H9 (cell line): ENCODE results near the gene PDC. TPM values are rescaled to one million over a fixed set of nuclear protein-coding genes. Genes with fewer than 3 reads are reported as not detected.

Experiments
- DNase-seq: peaks from one replicate; pipeline ENCODE4 v3.0.0-alpha.2; 2017
- H2AFZ ChIP-seq: one replicate; pipeline ENCODE4 v1.6.1; 2013; ENCODE audit warnings: mild to moderate bottlenecking, low read length, control low read depth, moderate library complexity
- H2AK5ac ChIP-seq: 2 replicates; pipeline ENCODE4 v1.6.1; 2013; ENCODE audit warnings: low read length, control low read depth, mixed read lengths; ENCODE audit not compliant: insufficient read length
- H2BK120ac ChIP-seq: one replicate; pipeline ENCODE4 v1.6.1; 2013; ENCODE audit warnings: low read depth, mild to moderate bottlenecking, low read length, control low read depth, inconsistent platforms; ENCODE audit not compliant: poor library complexity, severe bottlenecking
- H2BK12ac ChIP-seq: 2 replicates; pipeline ENCODE4 v1.6.1; 2013; ENCODE audit warnings: low read length, control low read depth, mixed read lengths, low read depth; ENCODE audit not compliant: insufficient read length
- H2BK15ac ChIP-seq: 2 replicates; pipeline ENCODE4 v1.6.1; 2013; ENCODE audit warnings: low read depth, low read length, control low read depth
- H2BK20ac ChIP-seq: one replicate; pipeline ENCODE4 v1.6.1; 2013; ENCODE audit warnings: low read depth, mild to moderate bottlenecking, low read length, control low read depth, inconsistent platforms; ENCODE audit not compliant: poor library complexity, severe bottlenecking
- H2BK5ac ChIP-seq: 2 replicates; pipeline ENCODE4 v1.6.1; 2013; ENCODE audit warnings: low read length, control low read depth, mixed read lengths; ENCODE audit not compliant: insufficient read length
- H3K14ac ChIP-seq: 2 replicates; pipeline ENCODE4 v1.6.1; 2013; ENCODE audit warnings: low read length, control low read depth; ENCODE audit not compliant: insufficient read depth
- H3K18ac ChIP-seq: 2 replicates; pipeline ENCODE4 v1.6.1; 2013; ENCODE audit warnings: low read depth, mild to moderate bottlenecking, mixed read lengths, low read length, control low read depth; ENCODE audit not compliant: insufficient read length
- H3K23ac ChIP-seq: 2 replicates; pipeline ENCODE4 v1.6.1; 2013; ENCODE audit warnings: low read length, control low read depth, mixed read lengths, low read depth; ENCODE audit not compliant: insufficient read length
- H3K23me2 ChIP-seq: 2 replicates; pipeline ENCODE4 v1.6.1; 2013; ENCODE audit warnings: low read depth, mild to moderate bottlenecking, mixed read lengths, low read length, control low read depth; ENCODE audit not compliant: insufficient read length, poor library complexity, severe bottlenecking
- H3K27ac ChIP-seq: 2 replicates; pipeline ENCODE4 v1.5.1; 2013; ENCODE audit warnings: low read length, control low read depth, mixed read lengths, low read depth; ENCODE audit not compliant: insufficient read length
- H3K27me3 ChIP-seq: 2 replicates; pipeline ENCODE4 v1.6.1; 2013; ENCODE audit warnings: low read length, control low read depth, inconsistent platforms; ENCODE audit not compliant: insufficient read depth
- H3K4ac ChIP-seq: 2 replicates; pipeline ENCODE4 v1.6.1; 2013; ENCODE audit warnings: low read depth, mild to moderate bottlenecking, control low read depth, inconsistent platforms, low read length, moderate library complexity
- H3K4me1 ChIP-seq: 2 replicates; pipeline ENCODE4 v1.6.1; 2013; ENCODE audit warnings: low read length, control low read depth, inconsistent platforms; ENCODE audit not compliant: insufficient read depth
- H3K4me2 ChIP-seq: 2 replicates; pipeline ENCODE4 v1.6.1; 2013; ENCODE audit warnings: low read length, control low read depth, mixed read lengths; ENCODE audit not compliant: insufficient read length, insufficient read depth
- H3K56ac ChIP-seq: 2 replicates; pipeline ENCODE4 v1.6.1; 2013; ENCODE audit warnings: low read depth, mild to moderate bottlenecking, mixed read lengths, low read length, control low read depth; ENCODE audit not compliant: insufficient read length
- H3K79me1 ChIP-seq: 2 replicates; pipeline ENCODE4 v1.6.1; 2013; ENCODE audit warnings: low read depth, mild to moderate bottlenecking, moderate library complexity, low read length, control low read depth, inconsistent platforms; ENCODE audit not compliant: insufficient read depth, poor library complexity, severe bottlenecking
- H3K79me2 ChIP-seq: 2 replicates; pipeline ENCODE4 v1.6.1; 2013; ENCODE audit warnings: low read length, control low read depth, inconsistent platforms; ENCODE audit not compliant: insufficient read depth
- H3K9ac ChIP-seq: 2 replicates; pipeline ENCODE4 v1.6.1; 2013; ENCODE audit warnings: low read length, control low read depth, mixed read lengths; ENCODE audit not compliant: insufficient read length; ENCODE audit errors: extremely low read depth
- H3K9me3 ChIP-seq: one replicate; pipeline ENCODE4 v1.6.1; 2013; ENCODE audit warnings: low read depth, low read length, inconsistent platforms; ENCODE audit not compliant: control insufficient read depth
- H3T11ph ChIP-seq: one replicate; pipeline ENCODE4 v1.6.1; 2013; ENCODE audit warnings: mild to moderate bottlenecking, low read length, control low read depth, inconsistent platforms
- H4K20me1 ChIP-seq: one replicate; pipeline ENCODE4 v1.6.1; 2013; ENCODE audit not compliant: control insufficient read depth, insufficient read length, insufficient read depth
- H4K5ac ChIP-seq: 2 replicates; pipeline ENCODE4 v1.6.1; 2013; ENCODE audit warnings: low read depth, mild to moderate bottlenecking, mixed read lengths, low read length, control low read depth; ENCODE audit not compliant: insufficient read length
- H4K8ac ChIP-seq: replicated peaks from 2 replicates; pipeline ENCODE4 v1.6.1; 2013; ENCODE audit warnings: low read length, control low read depth, mixed read lengths, low read depth; ENCODE audit not compliant: insufficient read length
- H4K91ac ChIP-seq: 2 replicates; pipeline ENCODE4 v1.6.1; 2013; ENCODE audit warnings: low read depth, mild to moderate bottlenecking, moderate library complexity, mixed read lengths, low read length, control low read depth; ENCODE audit not compliant: insufficient read length
- H3K27ac Mint-ChIP-seq, 3 experiments: 2 replicates in 2 of 3; 3 replicates in 1 of 3; pipeline ENCODE4 v1.8.0; 2020 to 2021; ENCODE audit warnings: mixed read lengths in 3 of 3, mild to moderate bottlenecking in 1 of 3, moderate library complexity in 1 of 3
- H3K27me3 Mint-ChIP-seq: 2 replicates; pipeline ENCODE4 v1.8.0; 2021; ENCODE audit warnings: low read depth, mild to moderate bottlenecking, moderate library complexity, mixed read lengths
- H3K36me3 Mint-ChIP-seq, 3 experiments: 2 replicates in 2 of 3; 3 replicates in 1 of 3; pipeline ENCODE4 v1.8.0; 2020 to 2021; ENCODE audit warnings: low read depth in 3 of 3, mixed read lengths in 3 of 3; ENCODE audit not compliant: insufficient read depth in 1 of 3
- H3K4me1 Mint-ChIP-seq, 2 experiments: 2 replicates each; pipeline ENCODE4 v1.8.0; 2020; ENCODE audit warnings: mixed read lengths in 2 of 2
- H3K4me3 Mint-ChIP-seq, 2 experiments: 2 replicates in 1 of 2; 3 replicates in 1 of 2; pipeline ENCODE4 v1.8.0; 2020 to 2021; ENCODE audit warnings: mild to moderate bottlenecking in 2 of 2, mixed read lengths in 2 of 2, moderate library complexity in 1 of 2
- H3K9me3 Mint-ChIP-seq, 2 experiments: 2 replicates in 1 of 2; 3 replicates in 1 of 2; pipeline ENCODE4 v1.8.0; 2020; ENCODE audit warnings: mild to moderate bottlenecking in 2 of 2, mixed read lengths in 2 of 2, moderate library complexity in 1 of 2
- WGBS: extraction: QIAGEN DNeasy Blood & Tissue Kit; methylation state at CpG from one replicate; pipeline ENCODE4 v1.1.7; 2013; ENCODE audit warnings: missing lambda C conversion rate, low lambda C conversion rate, mixed read lengths; ENCODE audit not compliant: insufficient read length; ENCODE audit errors: extremely low coverage; 5-methylcytosine and 5-hydroxymethylcytosine counted together
- total RNA-seq: library from RNA; stranded (reverse); gene quantifications from 2 replicates; pipeline ENCODE4 v1.2.1, GENCODE V29; 2021
- TF ChIP-seq, protein P1 (sequence below): fragments of 200-600 bp; sonication (generic); conservative IDR thresholded peaks from 3 replicates; pipeline ENCODE4 v1.8.0; 2021; ENCODE audit warnings: antibody characterized with exemption, mild to moderate bottlenecking

The PDC gene
- total RNA-seq, 1 experiment from 2014 or later, result not detected

DNA sequence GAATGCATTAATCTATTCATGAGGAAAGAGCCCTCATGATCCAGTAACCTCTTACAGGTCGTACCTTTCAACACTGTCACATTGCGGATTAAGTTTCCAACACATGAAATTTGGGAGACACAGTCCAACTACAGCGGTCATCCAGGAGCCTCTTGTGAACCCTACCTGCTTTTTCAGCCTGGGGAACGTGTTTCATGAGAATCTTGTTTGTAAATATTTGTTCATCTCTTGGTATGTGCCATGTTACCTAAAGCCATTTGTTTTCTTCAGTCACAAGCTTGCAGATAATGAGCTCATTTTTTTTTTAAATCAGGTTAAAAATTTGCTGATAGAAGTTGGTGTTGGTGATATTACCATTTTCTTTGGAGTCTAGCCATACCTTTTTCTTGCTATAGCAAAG, 37.2 kb upstream of the PDC start:
- Histone ChIP-seq H2BK20ac (no peak overlapping the region), H4K5ac (no peak overlapping the region), H4K91ac (no peak overlapping the region), H3T11ph (no peak overlapping the region), H3K27ac (no peak overlapping the region), H3K9me3 (no peaks in the 10 kb centered on the region), H4K20me1 (no peaks in the 10 kb centered on the region), H3K4ac (no peak overlapping the region), H3K4me2 (no peak overlapping the region), H3K18ac (no peak overlapping the region), H3K9ac (no peak overlapping the region), H3K56ac (no peak overlapping the region), H3K4me1 (no peaks in the 10 kb centered on the region; the same call in 1 of the 2 replicates), H3K23ac (no peak overlapping the region), H3K79me1 (no peaks in the 10 kb centered on the region), H2BK120ac (no peak overlapping the region), H2AFZ (no peak overlapping the region), H2BK12ac (no peak overlapping the region), H4K8ac (no peak overlapping the region), H2BK5ac (no peak overlapping the region), H2AK5ac (no peak overlapping the region), H3K14ac (no peak overlapping the region), H3K27me3 (no peaks in the 10 kb centered on the region), H3K79me2 (no peaks in the 10 kb centered on the region), H2BK15ac (no peak overlapping the region), H3K23me2 (no peaks in the 10 kb centered on the region)
- peaks cover 19 to 25% of the 10 kb centered on the region in 2 experiments for H3K4me1 Mint-ChIP-seq
- H3K36me3 Mint-ChIP-seq, result 0 out of 7 replicates have a peak, but pooled peaks cover 0 to 7% (median 0%) of the 10 kb centered on the region in 3 experiments
- no peaks in the 10 kb centered on the region for H3K27me3 Mint-ChIP-seq
- TF ChIP-seq, protein P1, sequence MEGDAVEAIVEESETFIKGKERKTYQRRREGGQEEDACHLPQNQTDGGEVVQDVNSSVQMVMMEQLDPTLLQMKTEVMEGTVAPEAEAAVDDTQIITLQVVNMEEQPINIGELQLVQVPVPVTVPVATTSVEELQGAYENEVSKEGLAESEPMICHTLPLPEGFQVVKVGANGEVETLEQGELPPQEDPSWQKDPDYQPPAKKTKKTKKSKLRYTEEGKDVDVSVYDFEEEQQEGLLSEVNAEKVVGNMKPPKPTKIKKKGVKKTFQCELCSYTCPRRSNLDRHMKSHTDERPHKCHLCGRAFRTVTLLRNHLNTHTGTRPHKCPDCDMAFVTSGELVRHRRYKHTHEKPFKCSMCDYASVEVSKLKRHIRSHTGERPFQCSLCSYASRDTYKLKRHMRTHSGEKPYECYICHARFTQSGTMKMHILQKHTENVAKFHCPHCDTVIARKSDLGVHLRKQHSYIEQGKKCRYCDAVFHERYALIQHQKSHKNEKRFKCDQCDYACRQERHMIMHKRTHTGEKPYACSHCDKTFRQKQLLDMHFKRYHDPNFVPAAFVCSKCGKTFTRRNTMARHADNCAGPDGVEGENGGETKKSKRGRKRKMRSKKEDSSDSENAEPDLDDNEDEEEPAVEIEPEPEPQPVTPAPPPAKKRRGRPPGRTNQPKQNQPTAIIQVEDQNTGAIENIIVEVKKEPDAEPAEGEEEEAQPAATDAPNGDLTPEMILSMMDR, result no peak
- peaks cover 0 to 4% of the 10 kb centered on the region in 2 experiments; a peak in 1 of 5 replicates for H3K9me3 Mint-ChIP-seq
- no peak overlapping the region for H3K4me3 Mint-ChIP-seq
- WGBS, result no CpG with 5 or more reads among the region's 4 CpGs
- H3K27ac Mint-ChIP-seq, result no peak overlapping the region
- DNase-seq, result no peak
